ENCODE results near the gene YTHDC2. TPM values are rescaled to one million over a fixed set of nuclear protein-coding genes. Genes with fewer than 3 reads are reported as not detected.

YTHDC2 gene
- total and polyA plus RNA-seq, 10 of the 15 experiments (the other 5 are each of a cell fraction or from before 2014, with no cell fraction given), result 3.8 to 25.8 (median 16.4) TPM

DNA sequence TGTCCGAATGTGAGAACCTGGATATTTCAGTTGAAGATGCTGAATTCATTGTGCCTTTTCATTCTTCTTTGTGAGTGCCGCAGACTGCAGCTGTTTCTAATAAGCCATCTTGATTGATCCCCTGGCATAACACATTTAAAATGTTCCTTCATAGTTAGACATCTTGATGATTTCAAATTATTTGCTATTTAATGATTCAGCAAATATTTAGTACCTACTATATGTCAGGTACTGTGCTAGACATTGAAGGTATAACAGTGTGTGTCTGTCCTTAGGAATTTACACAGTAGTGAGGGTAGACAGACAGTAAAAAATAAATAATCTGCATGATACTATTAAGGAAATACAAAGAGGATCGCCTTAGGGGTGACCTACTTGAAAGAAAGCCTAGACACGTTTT is 61.6 kb downstream of the YTHDC2 start (continued):
- TF ChIP-seq, protein P1, sequence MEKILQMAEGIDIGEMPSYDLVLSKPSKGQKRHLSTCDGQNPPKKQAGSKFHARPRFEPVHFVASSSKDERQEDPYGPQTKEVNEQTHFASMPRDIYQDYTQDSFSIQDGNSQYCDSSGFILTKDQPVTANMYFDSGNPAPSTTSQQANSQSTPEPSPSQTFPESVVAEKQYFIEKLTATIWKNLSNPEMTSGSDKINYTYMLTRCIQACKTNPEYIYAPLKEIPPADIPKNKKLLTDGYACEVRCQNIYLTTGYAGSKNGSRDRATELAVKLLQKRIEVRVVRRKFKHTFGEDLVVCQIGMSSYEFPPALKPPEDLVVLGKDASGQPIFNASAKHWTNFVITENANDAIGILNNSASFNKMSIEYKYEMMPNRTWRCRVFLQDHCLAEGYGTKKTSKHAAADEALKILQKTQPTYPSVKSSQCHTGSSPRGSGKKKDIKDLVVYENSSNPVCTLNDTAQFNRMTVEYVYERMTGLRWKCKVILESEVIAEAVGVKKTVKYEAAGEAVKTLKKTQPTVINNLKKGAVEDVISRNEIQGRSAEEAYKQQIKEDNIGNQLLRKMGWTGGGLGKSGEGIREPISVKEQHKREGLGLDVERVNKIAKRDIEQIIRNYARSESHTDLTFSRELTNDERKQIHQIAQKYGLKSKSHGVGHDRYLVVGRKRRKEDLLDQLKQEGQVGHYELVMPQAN (conservative IDR thresholded peaks at IDR 0.05), result no peak
- TF ChIP-seq, protein P2, sequence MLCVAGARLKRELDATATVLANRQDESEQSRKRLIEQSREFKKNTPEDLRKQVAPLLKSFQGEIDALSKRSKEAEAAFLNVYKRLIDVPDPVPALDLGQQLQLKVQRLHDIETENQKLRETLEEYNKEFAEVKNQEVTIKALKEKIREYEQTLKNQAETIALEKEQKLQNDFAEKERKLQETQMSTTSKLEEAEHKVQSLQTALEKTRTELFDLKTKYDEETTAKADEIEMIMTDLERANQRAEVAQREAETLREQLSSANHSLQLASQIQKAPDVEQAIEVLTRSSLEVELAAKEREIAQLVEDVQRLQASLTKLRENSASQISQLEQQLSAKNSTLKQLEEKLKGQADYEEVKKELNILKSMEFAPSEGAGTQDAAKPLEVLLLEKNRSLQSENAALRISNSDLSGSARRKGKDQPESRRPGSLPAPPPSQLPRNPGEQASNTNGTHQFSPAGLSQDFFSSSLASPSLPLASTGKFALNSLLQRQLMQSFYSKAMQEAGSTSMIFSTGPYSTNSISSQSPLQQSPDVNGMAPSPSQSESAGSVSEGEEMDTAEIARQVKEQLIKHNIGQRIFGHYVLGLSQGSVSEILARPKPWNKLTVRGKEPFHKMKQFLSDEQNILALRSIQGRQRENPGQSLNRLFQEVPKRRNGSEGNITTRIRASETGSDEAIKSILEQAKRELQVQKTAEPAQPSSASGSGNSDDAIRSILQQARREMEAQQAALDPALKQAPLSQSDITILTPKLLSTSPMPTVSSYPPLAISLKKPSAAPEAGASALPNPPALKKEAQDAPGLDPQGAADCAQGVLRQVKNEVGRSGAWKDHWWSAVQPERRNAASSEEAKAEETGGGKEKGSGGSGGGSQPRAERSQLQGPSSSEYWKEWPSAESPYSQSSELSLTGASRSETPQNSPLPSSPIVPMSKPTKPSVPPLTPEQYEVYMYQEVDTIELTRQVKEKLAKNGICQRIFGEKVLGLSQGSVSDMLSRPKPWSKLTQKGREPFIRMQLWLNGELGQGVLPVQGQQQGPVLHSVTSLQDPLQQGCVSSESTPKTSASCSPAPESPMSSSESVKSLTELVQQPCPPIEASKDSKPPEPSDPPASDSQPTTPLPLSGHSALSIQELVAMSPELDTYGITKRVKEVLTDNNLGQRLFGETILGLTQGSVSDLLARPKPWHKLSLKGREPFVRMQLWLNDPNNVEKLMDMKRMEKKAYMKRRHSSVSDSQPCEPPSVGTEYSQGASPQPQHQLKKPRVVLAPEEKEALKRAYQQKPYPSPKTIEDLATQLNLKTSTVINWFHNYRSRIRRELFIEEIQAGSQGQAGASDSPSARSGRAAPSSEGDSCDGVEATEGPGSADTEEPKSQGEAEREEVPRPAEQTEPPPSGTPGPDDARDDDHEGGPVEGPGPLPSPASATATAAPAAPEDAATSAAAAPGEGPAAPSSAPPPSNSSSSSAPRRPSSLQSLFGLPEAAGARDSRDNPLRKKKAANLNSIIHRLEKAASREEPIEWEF (IDR thresholded peaks at IDR 0.05; ENCODE audit: insufficient replicate concordance, low read depth, low read length), result no peak

DNA sequence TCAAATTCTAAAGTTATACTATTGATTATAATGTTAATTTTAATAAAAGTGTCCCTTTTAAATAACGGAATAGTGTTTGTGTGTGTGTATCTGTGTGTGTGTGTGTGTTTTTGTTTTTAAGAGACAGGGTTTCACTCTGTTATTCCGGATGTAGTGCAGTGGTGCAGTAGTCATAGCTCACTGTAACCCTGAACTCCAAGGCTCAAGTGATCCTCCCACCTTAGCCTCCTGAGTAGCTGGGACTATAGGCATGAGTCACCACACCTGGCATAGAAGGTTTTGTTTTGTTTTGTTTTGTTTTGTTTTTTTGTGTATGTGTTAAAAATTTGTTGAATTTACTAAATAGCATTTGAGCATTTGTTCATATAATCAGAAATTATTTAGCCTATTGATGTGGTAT is 64.6 kb downstream of the YTHDC2 start:
- ChIA-PET SMC1A (ENCODE audit: uncharacterized antibody, unreplicated experiment) (no interaction called here), POLR2A (no interaction called here), CTCF (interaction anchor here (0.7 kb wide), 1 partner anchor 34 kb away, joined by 3 read pairs; no protein-coding TSS in a partner anchor), RAD21 (ENCODE audit: unreplicated experiment) (no interaction called here)
- 100% methylated on average over 2 of the region's 2 CpGs for WGBS (ENCODE audit: insufficient coverage, insufficient replicate concordance, low lambda C conversion rate, missing lambda C conversion rate)
- Histone ChIP-seq H3K36me3 (ENCODE audit: control insufficient read depth in 2 of 2, insufficient read depth in 2 of 2, low read length in 1 of 2) (peaks cover 5 to 13% of the 10 kb centered on the region in 2 experiments), H3K4me1 (ENCODE audit: control insufficient read depth, insufficient read depth, low read length) (no peaks in the 10 kb centered on the region), H3K9ac (ENCODE audit: control insufficient read depth, insufficient read depth, low read length) (no peak overlapping the region), H3K79me2 (ENCODE audit: control insufficient read depth, insufficient read depth, low read length) (no peaks in the 10 kb centered on the region), H2AFZ (ENCODE audit: control insufficient read depth, low read depth, low read length) (no peak overlapping the region), H3K4me3 (no peak overlapping the region), H3K9me3 (replicated peaks; ENCODE audit: control insufficient read depth, insufficient read depth, low read length) (no peaks in the 10 kb centered on the region), H3K27ac (ENCODE audit: control insufficient read depth, insufficient read depth) (no peak overlapping the region), H4K20me1 (ENCODE audit: control insufficient read depth, insufficient read depth) (no peaks in the 10 kb centered on the region), H3K27me3 (replicated peaks in 1 of 2; ENCODE audit: control insufficient read depth in 2 of 2, insufficient read depth in 2 of 2, low read length in 1 of 2) (no peaks in the 10 kb centered on the region), H3K4me2 (ENCODE audit: control insufficient read depth, insufficient read depth) (no peak overlapping the region)
- FAIRE-seq (no peak), ATAC-seq (no peak), DNase-seq (ENCODE audit: low read depth, low spot score) (no peak)
- in situ Hi-C loops (cut with MboI), result no loop called here
- intact Hi-C loops (cut with micrococcal nuclease; ENCODE audit: unreplicated experiment), result no loop called here
- TF ChIP-seq BRCA1 (IDR thresholded peaks at IDR 0.05; ENCODE audit: low read depth, low read length) (no peak), MTA2 (IDR thresholded peaks at IDR 0.05; ENCODE audit: low read depth) (no peak), RUNX3 (IDR thresholded peaks at IDR 0.05; ENCODE audit: low read length) (no peak)
- no TSS peak for BruUV-seq (replicated peaks)
